Panc1 (cell line): ENCODE data around the gene B3GALNT2. TPM values are rescaled to one million over a fixed set of nuclear protein-coding genes. Genes with fewer than 3 reads are reported as not detected.

ENCODE experiments used
- ATAC-seq: fragments of 200-7000 bp; cut with Tn5 transposase; 2 replicates; pipeline ENCODE4 v1.9.1; 2020; ENCODE audit warnings: mild to moderate bottlenecking, moderate library complexity
- BruUV-seq: library from RNA; stranded (reverse); fragments of 400-500 nt; replicated peaks from 2 replicates; lab custom pipeline; 2021; lab: Mats Ljungman, UMichigan
- CTCF ChIA-PET: fragments of 300-600 bp; sonication (Branson Sonifier 250); formaldehyde crosslinking; loops from one replicate; lab custom pipeline; 2022; ENCODE audit warnings: antibody characterized with exemption; lab: Charles Lee
- POLR2A ChIA-PET: fragments of 300-600 bp; sonication (Branson Sonifier 250); formaldehyde crosslinking; loops from one replicate; lab custom pipeline; 2022; ENCODE audit warnings: antibody characterized with exemption; lab: Charles Lee
- DNase-seq: peaks from one replicate; pipeline ENCODE4 v3.0.0-alpha.2; 2010; ENCODE audit warnings: low read depth, low spot score
- H3K27ac ChIP-seq: 2 replicates; pipeline ENCODE4 v1.5.1; 2011; ENCODE audit warnings: mild to moderate bottlenecking, low read length, inconsistent platforms
- H3K27me3 ChIP-seq: fragments of 200-500 bp; sonication (Bioruptor generic); 2 replicates; pipeline ENCODE4 v1.6.0; 2014; ENCODE audit warnings: low read length, inconsistent platforms; ENCODE audit not compliant: control insufficient read depth, insufficient read depth
- H3K36me3 ChIP-seq: fragments of 200-500 bp; sonication (Bioruptor generic); 2 replicates; pipeline ENCODE4 v1.5.1; 2014; ENCODE audit warnings: inconsistent platforms, mild to moderate bottlenecking, low read length, moderate library complexity; ENCODE audit not compliant: control insufficient read depth, insufficient read depth
- H3K4me1 ChIP-seq: 2 replicates; pipeline ENCODE4 v1.5.1; 2011; ENCODE audit warnings: inconsistent platforms, mild to moderate bottlenecking, low read length, moderate library complexity; ENCODE audit not compliant: control insufficient read depth, insufficient read depth
- H3K4me3 ChIP-seq, 2 experiments: 2 replicates each; pipeline ENCODE4 v1.5.1; 2011 to 2012; ENCODE audit warnings: low read depth in 2 of 2, low read length in 2 of 2, mild to moderate bottlenecking in 2 of 2, inconsistent platforms in 1 of 2, moderate library complexity in 1 of 2
- H3K9me3 ChIP-seq: fragments of 200-500 bp; sonication (Bioruptor generic); 2 replicates; pipeline ENCODE4 v1.5.1; 2014; ENCODE audit warnings: low read depth, mild to moderate bottlenecking, inconsistent platforms, low read length, moderate library complexity; ENCODE audit not compliant: control insufficient read depth, insufficient read depth
- CTCF ChIP-seq: fragments of 450-650 bp; IDR thresholded peaks from 2 replicates; pipeline ENCODE4 v1.5.1; 2017; ENCODE audit warnings: mild to moderate bottlenecking
- POLR2AphosphoS5 ChIP-seq: IDR thresholded peaks from 2 replicates; pipeline ENCODE4 v1.6.1; 2012; ENCODE audit warnings: mild to moderate bottlenecking, low read depth, low read length, moderate library complexity
- REST ChIP-seq, 2 experiments: IDR thresholded peaks; 2 replicates each; pipeline ENCODE4 v1.6.1; 2011 to 2012; ENCODE audit warnings: low read depth in 2 of 2, control low read depth in 1 of 2, low read length in 1 of 2, mild to moderate bottlenecking in 1 of 2, moderate library complexity in 1 of 2; ENCODE audit not compliant: insufficient read depth in 1 of 2
- SIN3A ChIP-seq: IDR thresholded peaks from 2 replicates; pipeline ENCODE4 v1.6.1; 2012; ENCODE audit warnings: low read depth, mild to moderate bottlenecking, low read length, moderate library complexity, borderline replicate concordance; ENCODE audit not compliant: insufficient read depth
- TCF7L2 ChIP-seq: IDR thresholded peaks from 2 replicates; pipeline ENCODE4 v1.6.1; 2011; ENCODE audit warnings: mild to moderate bottlenecking, low read depth, low read length, inconsistent platforms
- in situ Hi-C: cut with HindIII; loops from 2 replicates; pipeline ENCODE4 v1.10.0; 2016; ENCODE audit warnings: low sequenced_read_pairs, low pct_unique_long_range_greater_than_20kb
- intact Hi-C: fragments of 100-400 bp; cut with micrococcal nuclease; formaldehyde crosslinking; loops from one replicate; pipeline ENCODE4 v1.10.0; 2022; ENCODE audit not compliant: unreplicated experiment
- total RNA-seq: library from RNA; stranded (reverse); gene quantifications from one replicate; pipeline ENCODE4 v1.2.1, GENCODE V29; 2021; ENCODE audit not compliant: unreplicated experiment

The B3GALNT2 gene
- total RNA-seq, 1 experiment from 2014 or later, result 40.7 TPM

- no peak for DNase-seq
- Histone ChIP-seq H3K27me3 (no peaks in the 10 kb centered on the region), H3K36me3 (no peaks in the 10 kb centered on the region), H3K27ac (no peak overlapping the region), H3K4me1 (peaks cover 3% of the 10 kb centered on the region; the same call in 1 of the 2 replicates), H3K9me3 (no peaks in the 10 kb centered on the region), H3K4me3 (no peak overlapping the region)
- intact Hi-C loops, result no loop called here
- no TSS peak for BruUV-seq
- in situ Hi-C loops, result no loop called here
- CTCF ChIA-PET, result no interaction called here
- POLR2A ChIA-PET, result interaction anchor here (0.5 kb wide), 1 partner anchor 50 kb away, joined by 3 read pairs; no protein-coding TSS in a partner anchor
- no peak for ATAC-seq
- no peak for TF ChIP-seq REST (IDR thresholded peaks at IDR 0.05; ENCODE audit: insufficient read depth in 1 of 2, low read depth in 2 of 2, low read length in 1 of 2)
- no peak for TF ChIP-seq CTCF
- TF ChIP-seq TCF7L2, result no peak
- no peak for TF ChIP-seq SIN3A
- no peak for TF ChIP-seq POLR2AphosphoS5
Measured at GRCh38 chr1:235426680-235427079, 77.6 kb downstream of the B3GALNT2 start.

- BruUV-seq, result no TSS peak
- Histone ChIP-seq H3K4me3 (no peak overlapping the region), H3K4me1 (peaks cover 3% of the 10 kb centered on the region; the same call in 1 of the 2 replicates), H3K36me3 (no peaks in the 10 kb centered on the region), H3K27ac (no peak overlapping the region), H3K9me3 (no peaks in the 10 kb centered on the region), H3K27me3 (no peaks in the 10 kb centered on the region)
- intact Hi-C loops (no loop called here), in situ Hi-C loops (no loop called here)
- TF ChIP-seq CTCF, result no peak
- TF ChIP-seq SIN3A, result no peak
- TF ChIP-seq POLR2AphosphoS5, result no peak
- no peak for DNase-seq
- ChIA-PET POLR2A (no interaction called here), CTCF (interaction anchor here (0.5 kb wide), 1 partner anchor 35 kb away, joined by 6 read pairs; no protein-coding TSS in a partner anchor)
- no peak for ATAC-seq
Measured at GRCh38 chr1:235426143-235426542, 78.1 kb downstream of the B3GALNT2 start.
